ENCODE measurements around the gene CCDC102B.
"Not testable (repeated sequence)": the region's sequence is repeated elsewhere in the genome, so short reads cannot be mapped to it uniquely, and the experiment has no call there.

The CCDC102B gene

GRCh38 chr18:68797871-68798270 lies at the start of gene CCDC102B:
CCDC102B (plus strand) TSS chr18:68798080; CDS start chr18:68836764, 38,684 bp downstream.
- no peak for DNase-seq

GRCh38 chr18:68757126-68757525 lies 40.8 kb upstream of the CCDC102B start:
- DNase-seq: no peak

GRCh38 chr18:68759308-68759707 lies 38.6 kb upstream of the CCDC102B start:
- no peak for DNase-seq

DNA sequence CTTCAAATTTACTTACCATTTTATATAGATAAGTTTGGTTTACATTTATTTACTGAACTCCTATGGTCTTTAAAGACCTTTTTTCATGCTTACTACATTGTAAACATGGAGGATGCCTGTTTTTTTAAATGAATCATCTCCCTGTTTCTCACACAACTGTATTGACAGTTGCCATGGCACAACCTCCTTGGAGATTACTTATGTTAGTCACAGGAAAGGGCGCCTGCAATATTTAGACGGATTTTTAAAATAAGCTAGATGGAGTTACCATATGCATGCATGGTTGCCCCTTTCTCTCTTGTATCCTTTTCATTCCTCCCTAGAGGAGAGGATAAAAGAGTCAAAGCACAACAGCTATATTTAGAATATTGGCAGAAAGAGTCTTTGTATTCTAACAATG lies 34.8 kb upstream of the CCDC102B start:
- no peak for DNase-seq

DNA sequence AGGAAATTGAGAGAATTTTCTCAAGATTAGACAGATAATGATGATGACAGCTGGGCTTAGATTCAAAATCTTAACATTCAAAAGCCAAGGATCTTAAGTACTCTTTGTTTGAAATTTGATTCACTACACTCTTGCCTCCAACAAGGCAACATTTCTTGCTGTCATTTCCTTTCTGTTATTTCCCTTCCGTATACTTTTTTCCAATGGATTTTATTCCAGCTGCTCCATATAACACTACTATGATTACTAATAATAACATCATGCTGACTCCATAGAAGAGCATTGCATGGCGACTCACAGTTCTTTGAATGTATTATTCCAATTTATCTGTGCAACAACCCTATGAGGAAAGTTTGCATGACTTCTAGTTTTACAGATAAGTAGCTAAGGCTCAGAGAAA lies 33.9 kb upstream of the CCDC102B start:
- no peak for DNase-seq

GRCh38 chr18:68766433-68766832 lies 31.4 kb upstream of the CCDC102B start:
- DNase-seq: no peak

GRCh38 chr18:68769461-68769860 lies 28.4 kb upstream of the CCDC102B start:
- DNase-seq: no peak

GRCh38 chr18:68772268-68772667 lies 25.6 kb upstream of the CCDC102B start:
- DNase-seq: no peak

DNA sequence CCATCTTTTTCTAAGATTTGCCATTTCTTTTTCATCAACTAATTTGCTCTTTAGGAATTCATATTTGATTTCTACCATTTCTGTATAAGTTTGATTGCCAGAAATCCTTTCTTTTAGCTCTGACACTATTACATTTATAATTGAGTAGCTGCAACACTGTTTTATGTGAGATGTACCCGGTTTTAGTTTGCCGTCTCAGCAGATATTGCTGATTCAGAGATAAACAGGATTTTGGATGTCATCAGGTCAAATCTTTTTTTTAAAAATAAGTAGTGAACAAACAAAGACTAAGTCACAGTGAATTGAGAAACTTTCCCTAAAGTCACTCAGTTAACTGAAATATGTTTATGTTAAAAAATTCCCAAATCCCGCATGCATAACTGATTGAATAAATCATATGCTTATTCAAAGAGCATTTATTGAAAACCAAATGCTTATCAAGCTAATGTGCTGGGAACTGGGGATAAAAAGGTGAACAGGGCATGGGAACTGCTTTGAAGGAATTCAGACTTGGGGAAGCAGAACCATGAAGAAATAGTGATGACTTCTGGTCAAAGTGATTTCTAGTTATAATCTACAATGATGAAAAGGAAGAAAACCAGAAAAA lies 19.5 kb upstream of the CCDC102B start:
- DNase-seq: no peak

- DNase-seq: no peak
Measured at GRCh38 chr18:68779169-68779568, 18.7 kb upstream of the CCDC102B start.

DNA sequence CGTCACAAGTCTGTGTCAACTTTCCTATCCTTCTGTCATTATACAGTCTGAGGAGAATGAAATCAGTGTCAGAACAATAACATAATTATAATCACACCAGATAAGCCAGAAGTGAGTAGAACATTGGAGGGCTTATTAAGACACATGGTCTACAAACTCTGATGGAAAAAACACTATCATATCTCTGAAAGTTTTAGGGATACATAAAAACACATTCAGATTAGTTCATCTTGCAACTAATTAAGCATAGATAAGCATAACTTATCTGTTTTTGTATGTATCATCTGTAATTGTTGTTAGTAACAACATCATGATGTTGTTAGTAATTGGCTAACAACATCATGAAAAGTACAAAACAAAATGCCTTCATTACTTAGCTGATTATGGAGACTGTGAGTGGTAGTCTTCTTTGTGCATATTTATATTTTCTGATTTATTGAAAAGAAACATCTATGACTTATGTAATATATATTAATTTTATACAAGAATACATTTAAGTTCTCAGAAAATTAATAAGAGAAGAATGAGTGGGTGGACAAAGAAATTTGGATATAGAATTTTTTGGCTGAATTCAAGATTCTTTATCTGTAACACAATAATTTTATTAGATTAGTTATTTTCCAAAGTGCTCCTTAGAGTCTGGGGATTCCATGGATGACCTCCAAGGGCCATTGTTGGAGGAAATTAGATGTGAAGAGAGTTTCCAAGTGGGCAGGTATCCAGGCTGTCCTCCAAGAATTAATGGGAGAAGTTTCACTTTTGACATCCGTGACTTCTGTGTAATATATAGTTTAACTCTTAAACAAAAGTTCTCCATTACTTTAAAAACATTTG lies 16.9 kb upstream of the CCDC102B start:
- no peak for DNase-seq

GRCh38 chr18:68783506-68783905 lies 14.4 kb upstream of the CCDC102B start:
- DNase-seq: no peak

DNA sequence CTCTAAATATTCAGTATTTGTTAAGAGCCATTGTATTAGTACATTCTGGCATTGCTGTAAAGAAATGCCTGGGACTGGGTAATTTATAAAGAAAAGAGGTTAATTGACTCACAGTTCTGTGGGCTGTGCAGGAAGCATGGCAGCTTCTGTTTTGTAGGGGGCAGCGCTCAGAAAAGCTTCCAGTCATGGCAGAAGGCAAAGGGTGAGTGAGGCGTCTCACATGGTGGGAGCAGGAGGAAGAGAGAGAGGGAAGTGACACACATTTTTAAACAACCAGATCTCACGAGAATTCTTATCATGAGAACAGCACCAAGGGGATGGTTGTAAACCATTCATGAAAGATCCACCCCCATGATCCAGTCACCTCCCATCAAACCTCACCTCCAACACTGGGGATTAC lies 13.8 kb upstream of the CCDC102B start:
- no peak for DNase-seq

GRCh38 chr18:68790290-68790689 lies 7.6 kb upstream of the CCDC102B start:
- DNase-seq: not testable (repeated sequence)

GRCh38 chr18:68791801-68792200 lies 6.1 kb upstream of the CCDC102B start:
- no peak for DNase-seq

- DNase-seq: no peak
Measured at GRCh38 chr18:68793951-68794350, 3.9 kb upstream of the CCDC102B start.

DNA sequence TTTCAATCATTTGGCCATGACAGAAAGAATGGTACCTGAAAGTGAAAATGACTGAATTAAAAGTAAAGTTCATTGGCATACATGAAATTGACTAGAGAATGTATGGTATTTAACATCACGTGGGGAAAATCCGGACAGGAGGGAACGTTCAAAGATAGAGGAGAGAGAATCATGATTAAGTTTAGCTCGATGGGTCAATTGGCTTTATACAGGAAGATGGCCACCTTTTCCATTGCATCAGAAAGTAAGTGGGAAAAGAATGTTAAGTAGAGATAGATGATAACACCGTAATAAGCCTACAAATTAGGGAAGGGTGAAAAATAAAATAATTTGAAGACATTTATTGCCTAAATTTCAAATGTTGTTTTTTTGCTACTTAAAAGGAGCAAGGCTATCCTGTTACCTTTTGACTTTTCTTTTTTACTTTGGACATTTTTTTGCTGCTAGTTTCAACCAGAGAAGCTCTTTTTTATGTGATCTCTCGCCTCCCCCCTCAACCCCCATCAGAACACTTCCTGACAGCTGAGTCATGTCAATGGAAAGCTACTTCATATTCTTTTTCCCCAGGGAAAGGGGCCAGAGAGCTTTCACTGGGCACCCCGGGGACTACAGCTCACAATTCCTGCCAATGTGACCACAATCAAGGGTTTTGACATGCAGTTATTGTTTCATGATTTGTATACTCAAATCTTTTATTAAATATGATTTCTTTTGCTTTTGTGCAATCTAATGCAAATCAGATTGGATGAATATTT lies 767 bp upstream of the CCDC102B start:
- no peak for DNase-seq

GRCh38 chr18:68800075-68800474 lies 2.2 kb downstream of the CCDC102B start:
- DNase-seq: no peak

- DNase-seq: no peak
Measured at GRCh38 chr18:68803356-68803755, 5.5 kb downstream of the CCDC102B start.

DNA sequence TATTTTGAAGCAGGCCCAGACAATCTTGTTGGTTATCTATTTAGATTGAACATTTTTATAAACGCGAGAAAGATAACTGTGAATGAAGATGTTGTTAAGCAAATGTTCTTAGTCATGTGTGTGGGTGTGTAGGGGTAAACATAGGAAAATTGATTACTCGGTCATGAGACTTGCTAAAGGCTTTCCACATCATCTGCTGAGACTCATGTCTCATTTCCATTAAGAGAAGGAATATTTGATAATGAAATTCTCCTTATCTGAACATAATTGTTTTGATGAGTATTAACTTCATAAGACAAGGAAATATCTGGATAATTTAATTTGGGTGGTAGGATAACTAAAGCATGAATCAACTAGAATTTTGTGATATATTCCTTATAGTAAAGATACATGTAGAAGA lies 19.7 kb downstream of the CCDC102B start:
- no peak for DNase-seq

DNA sequence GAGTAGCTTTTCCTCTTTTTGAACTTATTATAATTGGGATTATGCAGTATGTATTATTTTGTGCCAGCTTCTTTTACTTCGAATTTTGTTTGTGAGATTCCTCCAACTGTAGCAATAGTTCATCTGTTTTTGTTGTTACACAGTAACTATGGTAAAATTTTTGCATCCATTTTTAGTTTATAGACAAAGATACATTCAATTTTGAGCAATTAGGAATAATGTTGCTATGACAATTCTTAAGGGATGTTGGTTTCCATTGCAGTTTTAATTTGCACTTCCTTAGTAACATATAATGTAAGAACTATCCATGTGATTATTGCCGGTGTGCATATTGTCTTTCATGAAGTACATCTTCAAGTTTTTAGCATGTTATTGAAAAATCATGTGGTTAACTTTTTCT lies 20.7 kb downstream of the CCDC102B start:
- no peak for DNase-seq

DNA sequence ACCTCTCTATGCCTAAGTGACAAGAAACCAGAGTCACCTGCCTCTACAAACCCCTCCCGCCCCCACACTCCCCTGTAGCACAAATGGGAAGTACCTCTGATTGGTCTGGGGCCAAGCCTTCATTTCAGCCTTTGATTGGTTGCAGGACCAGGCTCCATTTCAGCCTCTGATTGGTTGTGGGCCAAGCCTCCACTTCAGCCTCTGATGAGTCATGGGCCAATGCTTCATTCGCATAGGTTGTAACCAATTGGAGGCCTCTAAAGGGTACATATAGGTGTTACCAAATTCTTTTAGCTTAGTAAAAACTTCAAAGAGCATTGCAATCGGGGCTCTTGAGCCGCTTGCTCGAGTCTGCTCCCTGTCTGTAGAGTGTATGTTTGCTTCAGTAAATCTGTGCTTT lies 25.0 kb downstream of the CCDC102B start:
- no peak for DNase-seq

DNA sequence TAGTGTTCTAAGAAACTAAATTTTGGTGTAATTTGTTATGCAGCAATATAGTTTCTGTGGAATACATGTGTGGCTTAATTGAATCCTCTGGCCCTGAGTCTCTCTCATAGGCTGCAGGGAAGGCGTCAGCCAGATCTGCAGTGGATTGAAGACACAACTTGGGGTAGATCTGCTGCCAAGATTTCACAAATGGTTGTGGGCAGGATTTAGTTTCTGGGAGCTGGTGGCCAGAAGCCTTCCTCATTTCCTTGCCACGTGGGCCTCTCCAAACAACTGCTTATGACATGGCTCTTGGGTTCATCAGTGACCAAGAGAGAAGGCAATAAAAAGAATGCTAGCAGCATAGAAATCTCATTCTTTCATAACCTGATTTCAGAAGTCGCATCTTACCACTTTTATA lies 28.2 kb downstream of the CCDC102B start:
- DNase-seq: no peak

Measured in NCI-H2227 treated with DMSO at 0.1 percent for 48 hours (cell line).